Caki2 (cell line): ENCODE results near the gene COPS4. TPM values are rescaled to one million over a fixed set of nuclear protein-coding genes. Genes with fewer than 3 reads are reported as not detected.
"Not testable (repeated sequence)": the region's sequence is repeated elsewhere in the genome, so short reads cannot be mapped to it uniquely, and the experiment has no call there.

Source experiments
- DNase-seq: peaks from one replicate; pipeline ENCODE4 v3.0.0-alpha.2; 2015; ENCODE audit warnings: low read depth
- in situ Hi-C: cut with HindIII; loops from 2 replicates; pipeline ENCODE4 v1.10.0; 2016; ENCODE audit warnings: low sequenced_read_pairs, low pct_unique_long_range_greater_than_20kb, mixed read lengths
- total RNA-seq: library from RNA; depleted of rRNA; stranded (reverse); fragments of >200 nt; shearing (Covaris generic); gene quantifications from 2 replicates; pipeline ENCODE4 v1.2.3, GENCODE V29; 2014; ENCODE audit warnings: low replicate concordance; rRNA removed

The COPS4 gene
- total RNA-seq, 1 experiment from 2014 or later, result 53.5 TPM

DNA sequence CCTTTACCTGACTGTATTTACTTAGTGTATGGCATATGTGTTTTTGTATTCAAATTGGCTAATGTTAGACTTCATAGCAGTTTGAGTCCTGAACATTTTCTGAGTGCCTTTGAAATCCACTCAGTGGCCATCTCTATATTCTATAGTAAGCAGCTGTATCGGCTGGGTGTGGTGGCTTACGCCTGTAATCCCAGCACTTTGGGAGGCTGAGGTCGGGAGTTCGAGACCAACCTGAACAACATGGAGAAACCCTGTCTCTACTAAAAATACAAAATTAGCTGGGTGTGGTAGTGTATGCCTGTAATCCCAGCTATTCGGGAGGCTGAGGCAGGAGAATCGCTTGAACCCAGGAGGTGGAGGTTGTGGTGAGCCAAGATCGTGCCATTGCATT lies 76.8 kb downstream of the COPS4 start:
- in situ Hi-C loops, DNase-seq: not testable (repeated sequence)

DNA sequence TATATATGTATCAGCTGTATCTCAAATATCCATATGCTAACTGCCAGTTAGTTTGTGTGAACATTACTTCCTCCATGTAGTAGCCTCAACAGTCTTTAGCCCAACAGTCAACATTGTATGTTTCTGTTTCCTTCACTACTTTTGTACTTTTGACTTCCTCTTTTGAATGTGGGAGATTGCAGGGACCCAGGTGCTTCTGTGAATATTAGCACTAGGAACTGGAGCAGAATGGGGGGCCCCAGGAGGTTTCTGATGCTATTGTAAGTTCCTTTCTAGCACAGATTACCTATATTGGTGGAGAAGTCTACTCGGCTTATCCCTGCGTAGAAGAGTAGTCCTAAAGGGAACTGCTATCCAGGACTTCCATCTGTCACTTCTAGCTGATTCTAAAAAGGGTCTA lies 77.2 kb downstream of the COPS4 start:
- DNase-seq, result no peak
- in situ Hi-C loops, result no loop called here

DNA sequence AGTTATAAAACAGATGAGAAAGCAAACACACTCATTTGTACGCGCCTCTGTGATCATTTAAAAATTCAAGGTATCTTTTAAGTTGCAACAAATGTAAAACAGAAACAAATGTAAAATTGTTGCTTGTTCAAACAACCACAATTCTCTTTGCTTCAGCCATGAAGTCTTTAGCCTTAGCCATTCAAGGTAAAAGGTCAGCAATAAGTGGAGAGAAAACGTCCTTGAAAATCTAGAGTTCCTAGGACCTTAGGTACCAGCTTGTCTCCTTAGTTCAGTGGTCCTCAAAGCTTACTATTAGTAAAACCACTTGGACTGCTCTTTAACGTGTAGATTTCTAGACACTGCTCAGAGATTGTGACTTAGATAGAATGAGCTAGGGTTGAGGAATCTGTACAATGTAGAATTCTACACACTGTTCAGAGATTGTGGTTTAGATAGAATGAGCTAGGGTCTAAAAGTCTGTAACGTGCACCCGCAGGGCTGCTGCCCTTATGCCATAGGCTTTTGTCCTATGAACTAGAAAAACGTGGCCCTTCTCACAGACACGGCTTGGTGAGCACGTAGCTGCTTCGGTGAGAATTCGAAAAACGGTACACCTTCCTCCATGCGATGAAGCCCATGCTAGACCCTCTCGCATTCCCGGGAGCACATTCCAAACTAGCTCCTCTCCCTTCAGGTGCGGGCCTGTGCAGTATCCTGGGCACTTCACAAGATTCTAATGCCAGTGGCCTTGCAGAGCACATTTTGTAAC lies 77.9 kb downstream of the COPS4 start:
- in situ Hi-C loops, result no loop called here
- no peak for DNase-seq

DNA sequence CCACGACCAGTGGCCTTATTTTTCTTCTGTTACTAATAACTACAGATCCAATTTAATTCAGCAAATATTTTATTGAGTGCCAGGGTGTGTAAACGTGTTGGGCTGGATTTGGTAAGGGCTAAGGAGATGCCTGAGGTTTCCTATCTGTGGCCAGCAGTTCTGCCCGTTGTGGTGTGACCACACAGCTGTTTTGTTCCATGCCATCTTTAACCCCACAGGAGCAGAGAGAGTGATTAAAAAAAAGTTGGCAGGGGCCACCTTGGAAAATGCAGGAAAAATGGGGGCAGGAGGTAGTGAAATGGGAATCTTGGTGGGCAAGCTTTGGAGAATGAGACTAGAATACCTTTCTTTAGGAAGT lies 78.4 kb downstream of the COPS4 start:
- no peak for DNase-seq
- in situ Hi-C loops, result no loop called here

DNA sequence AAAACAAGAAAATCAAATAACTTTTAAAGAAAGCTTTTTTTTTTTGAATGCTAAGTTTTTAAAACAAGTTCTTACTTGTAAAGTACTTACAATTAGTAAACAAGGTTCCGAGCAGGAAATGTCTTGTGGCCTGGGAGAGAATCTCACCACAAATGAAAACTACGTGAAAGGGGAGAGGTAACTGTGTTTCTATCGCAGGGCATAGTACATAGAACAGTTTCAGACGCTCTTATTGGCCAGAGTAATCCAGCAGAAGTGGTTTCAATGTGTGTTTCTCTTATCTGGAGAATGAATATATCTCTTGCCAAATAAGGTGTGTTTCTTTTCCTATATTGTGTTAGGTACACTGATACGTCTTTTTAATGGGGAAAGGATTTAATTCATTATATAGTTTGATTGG lies 79.6 kb downstream of the COPS4 start, which contains the start of gene PLAC8:
Gene PLAC8, minus strand, starts transcription at position 154 of the 400 bp plus-strand sequence. CDS start 6,808 bp downstream, outside the sequence.
- in situ Hi-C loops, result no loop called here
- DNase-seq, result no peak

DNA sequence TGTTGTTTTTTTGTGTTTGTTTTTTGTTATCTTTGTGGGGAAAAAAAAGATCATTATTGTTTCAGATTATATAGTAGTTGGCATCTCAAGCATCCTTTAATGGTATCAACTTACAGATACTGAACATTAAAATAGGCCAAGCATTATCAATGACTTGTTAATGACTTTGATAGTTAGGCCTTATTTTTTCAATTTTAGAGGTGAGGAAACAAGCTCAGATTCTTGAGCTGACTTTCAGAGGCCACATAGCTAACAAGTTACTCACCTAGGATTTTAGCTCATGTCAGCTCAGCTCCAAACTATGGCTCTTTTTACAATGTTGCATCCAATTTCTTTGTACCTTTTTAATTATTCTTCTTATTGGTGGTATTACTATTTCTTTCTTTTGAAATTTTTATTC lies 80.0 kb downstream of the COPS4 start:
- no peak for DNase-seq
- in situ Hi-C loops, result no loop called here

GRCh38 chr4:83115656-83116285 lies 80.8 kb downstream of the COPS4 start:
- DNase-seq, result no peak
- in situ Hi-C loops, result no loop called here

DNA sequence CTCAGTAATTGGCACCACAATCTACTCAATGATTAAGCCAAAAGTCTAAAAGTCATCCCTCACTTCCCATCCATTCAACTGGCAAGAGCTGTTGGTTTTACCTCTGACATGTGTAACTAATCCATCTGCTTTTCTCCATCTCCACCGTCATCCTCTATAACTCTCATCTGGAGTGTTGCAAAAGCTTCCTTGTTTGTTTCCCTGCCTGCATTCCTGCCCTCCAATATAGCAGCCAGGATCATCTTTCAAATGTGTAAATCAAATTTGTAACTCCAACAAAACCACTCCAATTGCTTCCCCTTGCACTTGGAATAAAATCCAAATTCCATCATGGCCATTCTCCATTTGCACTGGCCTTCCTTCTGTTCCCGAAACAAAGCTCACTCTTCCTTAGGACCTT lies 83.9 kb downstream of the COPS4 start:
- no peak for DNase-seq
- in situ Hi-C loops, result no loop called here

DNA sequence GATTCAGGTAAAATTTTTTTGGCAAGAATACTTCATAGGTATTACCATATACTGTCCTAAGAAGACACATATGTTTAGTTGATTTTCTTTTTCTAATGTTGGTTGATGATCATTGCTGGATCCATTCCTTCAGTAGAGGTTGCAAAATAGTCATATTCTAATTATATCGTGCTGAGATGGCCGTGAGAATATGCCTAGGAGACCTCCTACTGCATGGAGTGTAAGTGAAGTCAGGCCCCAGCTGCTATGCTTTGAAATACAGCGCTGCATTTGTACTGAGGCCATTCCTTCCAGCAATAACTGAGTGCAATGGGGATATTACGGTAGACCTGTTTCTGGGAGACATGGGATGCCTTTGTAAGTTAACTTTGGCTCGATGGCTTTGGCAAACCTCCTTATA lies 86.3 kb downstream of the COPS4 start:
- in situ Hi-C loops, result no loop called here
- DNase-seq, result no peak

- in situ Hi-C loops, result no loop called here
- DNase-seq, result no peak
Observed at GRCh38 chr4:83124111-83124780, 89.3 kb downstream of the COPS4 start.

Other genes with a start within 250 kb of the COPS4 start
- gene SCD5, start 236.4 kb upstream of the COPS4 start, total RNA-seq, result 4.4 and 7.2 TPM in 2 replicates
- gene SEC31A, start 144.0 kb upstream of the COPS4 start, total RNA-seq, result 73.7 and 88.7 TPM in 2 replicates
- gene THAP9, start 134.4 kb upstream of the COPS4 start, total RNA-seq, result 0.84 and 8.5 TPM in 2 replicates
- 13.1 and 15.9 TPM in 2 replicates for gene LIN54, start 24.4 kb upstream of the COPS4 start, total RNA-seq
- not detected in 2 replicates for gene PLAC8, start 79.5 kb downstream of the COPS4 start, total RNA-seq
- gene COQ2, start 249.6 kb downstream of the COPS4 start, total RNA-seq, result 29.7 and 30.0 TPM in 2 replicates